ENCODE results near the gene ABCA1.
"Not testable (repeated sequence)": the region's sequence is repeated elsewhere in the genome, so short reads cannot be mapped to it uniquely, and the experiment has no call there.

Gene ABCA1

DNA sequence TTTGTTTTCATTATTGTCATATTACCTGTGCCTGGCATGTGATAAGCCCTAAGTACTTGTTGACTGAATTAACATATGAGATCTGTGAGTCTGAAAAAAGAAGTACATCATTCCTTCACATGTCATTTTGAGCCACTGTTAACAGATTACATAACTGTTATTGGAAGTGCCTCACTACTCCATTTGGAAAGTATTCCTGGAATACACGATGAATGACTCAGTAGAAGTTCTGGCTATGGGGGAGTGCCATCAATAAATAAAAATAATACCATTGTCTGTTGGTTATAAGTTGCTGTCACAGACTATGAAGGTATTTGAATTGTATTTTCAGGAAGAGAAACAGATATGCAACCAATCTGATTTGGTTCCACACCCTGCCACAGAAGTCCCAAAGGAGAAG, 151.2 kb downstream of the ABCA1 start:
- Histone ChIP-seq H3K27me3 (ENCODE audit: control insufficient read depth, insufficient read depth, low read length) (no peaks in the 10 kb centered on the region), H3K4me1 (ENCODE audit: control insufficient read depth, insufficient read depth, low read length) (no peaks in the 10 kb centered on the region), H3K4me3 (ENCODE audit: low read depth, low read length) (no peak overlapping the region), H3K9ac (ENCODE audit: low read depth, low read length) (no peak overlapping the region), H3K36me3 (ENCODE audit: control insufficient read depth, insufficient read depth, low read length) (no peaks in the 10 kb centered on the region), H3K9me3 (ENCODE audit: control insufficient read depth, insufficient read depth, low read length) (no peaks in the 10 kb centered on the region)

DNA sequence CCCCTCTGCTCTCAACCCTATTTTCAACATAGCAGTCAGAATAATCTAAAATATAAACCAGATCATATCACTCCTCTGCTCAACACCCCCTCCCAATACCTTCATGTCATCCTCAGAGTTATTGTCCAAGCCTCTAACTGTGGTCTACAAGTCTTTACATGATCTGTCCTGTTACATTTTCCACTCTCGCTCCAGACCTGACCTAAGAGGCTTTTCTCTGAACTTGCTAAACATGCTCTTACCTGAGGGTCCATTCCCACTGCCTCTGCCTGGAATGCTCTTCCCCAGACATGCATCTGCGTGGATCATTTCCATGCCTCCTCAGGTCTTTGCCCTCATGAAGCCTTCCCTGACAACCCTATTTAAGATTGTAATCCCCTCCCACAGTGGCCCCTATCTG, 152.0 kb downstream of the ABCA1 start:
- Histone ChIP-seq H3K36me3 (ENCODE audit: control insufficient read depth, insufficient read depth, low read length) (no peaks in the 10 kb centered on the region), H3K9ac (ENCODE audit: low read depth, low read length) (no peak overlapping the region), H3K4me3 (ENCODE audit: low read depth, low read length) (no peak overlapping the region), H3K9me3 (ENCODE audit: control insufficient read depth, insufficient read depth, low read length) (no peaks in the 10 kb centered on the region), H3K27me3 (ENCODE audit: control insufficient read depth, insufficient read depth, low read length) (no peaks in the 10 kb centered on the region), H3K4me1 (ENCODE audit: control insufficient read depth, insufficient read depth, low read length) (no peaks in the 10 kb centered on the region)

DNA sequence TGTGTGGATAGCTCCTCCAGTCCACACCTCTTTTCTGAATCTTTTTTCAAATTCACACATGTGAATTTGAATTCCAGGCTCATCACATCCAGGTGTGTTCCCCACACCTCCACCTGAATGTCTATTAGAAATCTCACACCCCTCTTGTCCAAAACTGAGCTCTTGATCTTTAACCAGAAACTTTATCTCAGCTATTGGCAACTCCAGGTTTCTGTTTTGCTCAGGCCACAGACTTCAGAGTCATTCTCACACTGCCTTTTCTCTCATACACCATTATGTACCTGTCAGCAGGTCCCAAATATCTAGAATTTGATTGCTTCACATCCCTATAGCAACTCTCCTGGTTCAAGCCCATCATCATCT, 152.4 kb downstream of the ABCA1 start:
- no peak overlapping the region for H3K9ac ChIP-seq (ENCODE audit: low read depth, low read length)
- H3K9me3 ChIP-seq (ENCODE audit: control insufficient read depth, insufficient read depth, low read length): no peaks in the 10 kb centered on the region
- no peaks in the 10 kb centered on the region for H3K27me3 ChIP-seq (ENCODE audit: control insufficient read depth, insufficient read depth, low read length)
- H3K4me3 ChIP-seq (ENCODE audit: low read depth, low read length): no peak overlapping the region
- no peaks in the 10 kb centered on the region for H3K4me1 ChIP-seq (ENCODE audit: control insufficient read depth, insufficient read depth, low read length)
- H3K36me3 ChIP-seq (ENCODE audit: control insufficient read depth, insufficient read depth, low read length): no peaks in the 10 kb centered on the region

- H3K27me3 ChIP-seq (ENCODE audit: control insufficient read depth, insufficient read depth, low read length): no peaks in the 10 kb centered on the region
- no peak overlapping the region for H3K4me3 ChIP-seq (ENCODE audit: low read depth, low read length)
- no peaks in the 10 kb centered on the region for H3K4me1 ChIP-seq (ENCODE audit: control insufficient read depth, insufficient read depth, low read length)
Measured at GRCh38 chr9:104774831-104775573, 153.0 kb downstream of the ABCA1 start.

DNA sequence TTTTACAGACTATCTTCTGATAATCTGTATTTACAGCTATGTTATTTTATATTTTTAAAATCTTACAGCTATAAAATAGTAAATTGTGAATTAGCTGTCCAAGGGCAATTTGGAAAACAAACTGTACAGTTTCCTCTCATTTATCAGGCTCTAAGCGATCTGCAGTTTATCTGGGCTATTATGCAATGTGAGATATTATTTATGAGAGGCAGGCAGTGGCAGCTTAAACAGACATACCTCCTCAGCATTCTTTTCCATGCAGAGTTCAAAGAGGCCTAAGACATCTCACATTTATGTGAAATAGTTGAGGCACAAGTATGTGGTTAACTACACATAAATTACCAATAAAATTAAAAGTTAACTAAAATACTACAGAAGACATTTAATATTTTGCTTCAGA, 153.8 kb downstream of the ABCA1 start:
- Histone ChIP-seq H3K4me1 (ENCODE audit: control insufficient read depth, insufficient read depth, low read length) (no peaks in the 10 kb centered on the region), H3K27me3 (ENCODE audit: control insufficient read depth, insufficient read depth, low read length) (no peaks in the 10 kb centered on the region), H3K9ac (ENCODE audit: low read depth, low read length) (no peak overlapping the region), H3K36me3 (ENCODE audit: control insufficient read depth, insufficient read depth, low read length) (no peaks in the 10 kb centered on the region), H3K4me3 (ENCODE audit: low read depth, low read length) (no peak overlapping the region), H3K9me3 (ENCODE audit: control insufficient read depth, insufficient read depth, low read length) (no peaks in the 10 kb centered on the region)

More at GRCh38 chr9:104774831-104775573, 153.0 kb downstream of the ABCA1 start:
- H3K9me3 ChIP-seq (ENCODE audit: control insufficient read depth, insufficient read depth, low read length): no peaks in the 10 kb centered on the region
- H3K36me3 ChIP-seq (ENCODE audit: control insufficient read depth, insufficient read depth, low read length): no peaks in the 10 kb centered on the region
- H3K9ac ChIP-seq (ENCODE audit: low read depth, low read length): no peak overlapping the region

DNA sequence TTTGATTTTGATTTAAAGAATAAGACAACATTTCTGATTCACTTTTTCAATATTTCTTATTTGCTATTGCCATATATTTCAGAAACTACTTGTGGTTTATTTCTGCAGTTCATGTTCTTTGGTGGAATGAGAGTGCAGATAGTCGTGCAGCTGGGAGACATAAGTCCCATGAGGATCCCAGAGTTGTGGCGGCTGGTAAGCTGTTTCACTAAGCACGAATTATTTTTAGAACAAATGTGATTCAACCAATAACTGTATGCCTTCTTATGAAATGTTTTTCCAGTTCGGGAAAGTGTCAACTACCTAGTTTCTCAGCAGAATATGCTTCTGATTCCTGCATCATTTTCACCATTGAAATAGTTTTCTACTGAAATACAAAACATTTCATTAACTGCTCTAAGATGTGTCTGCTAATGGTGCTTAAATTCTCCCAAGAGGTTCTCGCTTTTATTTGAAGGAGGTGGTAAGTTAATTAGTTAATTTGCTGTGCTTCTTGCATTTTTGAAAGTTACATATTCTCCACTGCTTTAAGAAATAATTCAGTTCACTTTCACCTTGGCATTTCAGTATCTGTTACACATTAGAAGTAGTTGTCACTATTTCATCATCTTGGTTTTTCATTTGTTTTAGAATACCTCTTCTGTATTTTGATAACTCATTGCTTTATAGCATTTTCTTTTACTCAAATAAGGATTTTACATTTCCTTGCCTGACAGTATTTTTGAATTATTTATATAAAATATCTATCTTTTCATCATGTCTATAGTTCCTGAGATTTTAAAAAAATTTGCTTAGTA, 155.0 kb downstream of the ABCA1 start:
- H3K27me3 ChIP-seq (ENCODE audit: control insufficient read depth, insufficient read depth, low read length): no peaks in the 10 kb centered on the region
- H3K9ac ChIP-seq (ENCODE audit: low read depth, low read length): no peak overlapping the region
- H3K4me3 ChIP-seq (ENCODE audit: low read depth, low read length): no peak overlapping the region
- no peaks in the 10 kb centered on the region for H3K36me3 ChIP-seq (ENCODE audit: control insufficient read depth, insufficient read depth, low read length)
- H3K9me3 ChIP-seq (ENCODE audit: control insufficient read depth, insufficient read depth, low read length): no peaks in the 10 kb centered on the region
- H3K4me1 ChIP-seq (ENCODE audit: control insufficient read depth, insufficient read depth, low read length): no peaks in the 10 kb centered on the region

DNA sequence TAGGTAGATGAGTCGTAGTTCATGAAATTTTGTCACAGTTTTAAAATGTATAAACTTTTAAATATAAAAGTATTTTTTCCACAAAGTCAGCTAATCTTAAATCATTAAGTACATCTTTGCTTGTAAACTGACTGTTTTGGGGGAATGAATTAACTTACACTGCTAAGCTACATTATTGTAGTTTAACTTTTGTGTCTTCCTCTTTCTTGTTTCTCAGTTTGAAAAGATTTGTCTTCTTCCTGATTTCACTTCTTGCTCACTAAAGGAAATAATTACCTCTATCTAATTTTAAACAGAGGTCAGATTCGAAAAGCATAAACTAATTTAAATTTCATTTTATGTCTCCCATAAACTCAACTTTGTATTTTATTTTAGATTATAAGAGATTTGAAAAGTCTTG, 158.3 kb downstream of the ABCA1 start:
- Histone ChIP-seq H3K4me3 (ENCODE audit: low read depth, low read length) (no peak overlapping the region), H3K36me3 (ENCODE audit: control insufficient read depth, insufficient read depth, low read length) (no peaks in the 10 kb centered on the region), H3K9ac (ENCODE audit: low read depth, low read length) (no peak overlapping the region), H3K27me3 (ENCODE audit: control insufficient read depth, insufficient read depth, low read length) (no peaks in the 10 kb centered on the region), H3K9me3 (ENCODE audit: control insufficient read depth, insufficient read depth, low read length) (no peaks in the 10 kb centered on the region), H3K4me1 (ENCODE audit: control insufficient read depth, insufficient read depth, low read length) (no peaks in the 10 kb centered on the region)

- not testable (repeated sequence) for H3K9me3 ChIP-seq (ENCODE audit: control insufficient read depth, insufficient read depth, low read length); H3K27me3 ChIP-seq (ENCODE audit: control insufficient read depth, insufficient read depth, low read length); H3K36me3 ChIP-seq (ENCODE audit: control insufficient read depth, insufficient read depth, low read length); H3K4me3 ChIP-seq (ENCODE audit: low read depth, low read length); H3K9ac ChIP-seq (ENCODE audit: low read depth, low read length); H3K4me1 ChIP-seq (ENCODE audit: control insufficient read depth, insufficient read depth, low read length)
Measured at GRCh38 chr9:104769029-104769428, 158.9 kb downstream of the ABCA1 start.

GRCh38 chr9:104767507-104767906, 160.4 kb downstream of the ABCA1 start:
- Histone ChIP-seq H3K4me3 (ENCODE audit: low read depth, low read length) (no peak overlapping the region), H3K4me1 (ENCODE audit: control insufficient read depth, insufficient read depth, low read length) (no peaks in the 10 kb centered on the region), H3K27me3 (ENCODE audit: control insufficient read depth, insufficient read depth, low read length) (peaks cover 2% of the 10 kb centered on the region), H3K9ac (ENCODE audit: low read depth, low read length) (no peak overlapping the region), H3K9me3 (ENCODE audit: control insufficient read depth, insufficient read depth, low read length) (no peaks in the 10 kb centered on the region), H3K36me3 (ENCODE audit: control insufficient read depth, insufficient read depth, low read length) (no peaks in the 10 kb centered on the region)

DNA sequence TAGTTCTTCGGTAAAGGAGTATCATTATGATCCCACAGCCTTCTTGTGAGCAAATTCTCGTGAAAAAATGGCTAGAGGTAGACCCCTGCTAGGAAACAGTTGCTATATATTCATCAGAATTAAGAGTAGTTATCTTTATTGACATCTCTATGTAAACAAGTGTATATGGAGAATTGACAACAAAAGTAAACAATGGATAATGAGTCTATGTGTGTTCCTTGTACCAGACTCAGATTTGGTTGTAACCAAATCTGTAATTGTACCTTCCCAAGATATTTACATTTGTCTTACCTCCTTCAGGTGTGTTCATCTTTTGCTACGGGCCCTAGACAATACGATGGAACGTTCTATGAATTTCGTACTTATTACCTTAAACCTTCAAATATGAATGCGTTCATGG, 161.9 kb downstream of the ABCA1 start:
- Histone ChIP-seq H3K36me3 (ENCODE audit: control insufficient read depth, insufficient read depth, low read length) (no peaks in the 10 kb centered on the region), H3K27me3 (ENCODE audit: control insufficient read depth, insufficient read depth, low read length) (peaks cover 2% of the 10 kb centered on the region), H3K4me3 (ENCODE audit: low read depth, low read length) (no peak overlapping the region), H3K9me3 (ENCODE audit: control insufficient read depth, insufficient read depth, low read length) (no peaks in the 10 kb centered on the region), H3K9ac (ENCODE audit: low read depth, low read length) (no peak overlapping the region), H3K4me1 (ENCODE audit: control insufficient read depth, insufficient read depth, low read length) (no peaks in the 10 kb centered on the region)

DNA sequence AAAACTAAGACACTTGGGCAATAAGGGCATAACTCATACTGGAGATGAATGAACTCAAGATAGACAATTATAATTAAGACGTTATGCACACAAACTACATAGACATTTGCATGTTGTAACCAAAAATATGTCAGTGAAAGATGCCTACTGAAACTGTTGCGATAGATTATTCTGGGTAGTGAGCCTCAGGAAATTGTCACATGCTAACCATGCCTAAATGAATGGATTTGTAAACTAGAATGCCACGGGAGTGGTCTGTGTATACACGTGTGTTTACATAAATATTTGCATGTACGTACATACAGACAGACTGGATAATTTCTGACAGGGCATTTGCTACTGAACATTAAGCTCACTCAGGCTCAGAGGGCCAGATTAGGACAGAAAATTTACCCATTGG, 162.8 kb downstream of the ABCA1 start:
- Histone ChIP-seq H3K4me3 (ENCODE audit: low read depth, low read length) (no peak overlapping the region), H3K27me3 (ENCODE audit: control insufficient read depth, insufficient read depth, low read length) (peaks cover 2% of the 10 kb centered on the region), H3K4me1 (ENCODE audit: control insufficient read depth, insufficient read depth, low read length) (no peaks in the 10 kb centered on the region), H3K9me3 (ENCODE audit: control insufficient read depth, insufficient read depth, low read length) (no peaks in the 10 kb centered on the region), H3K9ac (ENCODE audit: low read depth, low read length) (no peak overlapping the region), H3K36me3 (ENCODE audit: control insufficient read depth, insufficient read depth, low read length) (no peaks in the 10 kb centered on the region)

GRCh38 chr9:104758974-104759373, 169.0 kb downstream of the ABCA1 start:
- Histone ChIP-seq H3K4me3 (ENCODE audit: low read depth, low read length) (no peak overlapping the region), H3K9ac (ENCODE audit: low read depth, low read length) (no peak overlapping the region), H3K4me1 (ENCODE audit: control insufficient read depth, insufficient read depth, low read length) (no peaks in the 10 kb centered on the region)

More at GRCh38 chr9:104758974-104759373, 169.0 kb downstream of the ABCA1 start:
- H3K27me3 ChIP-seq (ENCODE audit: control insufficient read depth, insufficient read depth, low read length): peaks cover 2% of the 10 kb centered on the region
- H3K36me3 ChIP-seq (ENCODE audit: control insufficient read depth, insufficient read depth, low read length): no peaks in the 10 kb centered on the region
- H3K9me3 ChIP-seq (ENCODE audit: control insufficient read depth, insufficient read depth, low read length): no peaks in the 10 kb centered on the region

All from iPS-15b (cell line).